Smooth muscle cell of the brain vasculature (primary cell): ENCODE results near the gene KRTAP9-8.
"Not testable (repeated sequence)": the region's sequence is repeated elsewhere in the genome, so short reads cannot be mapped to it uniquely, and the experiment has no call there.

Experiments
- DNase-seq: peaks from one replicate; pipeline ENCODE4 v3.0.0-alpha.2; 2012; ENCODE audit warnings: low read depth, low spot score

KRTAP9-8 gene, protein sequence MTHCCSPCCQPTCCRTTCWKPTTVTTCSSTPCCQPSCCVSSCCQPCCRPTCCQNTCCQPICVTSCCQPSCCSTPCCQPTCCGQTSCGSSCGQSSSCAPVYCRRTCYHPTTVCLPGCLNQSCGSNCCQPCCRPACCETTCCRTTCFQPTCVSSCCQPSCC

DNA sequence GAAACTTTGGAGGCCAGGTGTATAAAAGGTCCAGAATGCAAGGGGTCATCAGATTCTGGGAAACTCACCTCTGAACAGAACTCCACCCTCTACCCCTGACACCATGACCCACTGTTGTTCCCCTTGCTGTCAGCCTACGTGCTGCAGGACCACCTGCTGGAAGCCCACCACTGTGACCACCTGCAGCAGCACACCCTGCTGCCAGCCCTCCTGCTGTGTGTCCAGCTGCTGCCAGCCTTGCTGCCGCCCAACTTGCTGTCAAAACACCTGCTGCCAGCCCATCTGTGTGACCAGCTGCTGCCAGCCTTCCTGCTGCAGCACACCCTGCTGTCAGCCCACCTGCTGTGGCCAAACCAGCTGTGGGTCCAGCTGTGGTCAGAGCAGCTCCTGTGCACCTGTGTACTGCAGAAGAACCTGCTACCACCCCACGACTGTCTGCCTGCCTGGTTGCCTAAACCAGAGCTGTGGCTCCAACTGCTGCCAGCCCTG lies at the start of gene KRTAP9-8:
Gene KRTAP9-8 (plus strand): TSS at position 51 of the 489 bp plus-strand sequence. CDS start 53 bp downstream, at position 104.
- DNase-seq: not testable (repeated sequence)

DNA sequence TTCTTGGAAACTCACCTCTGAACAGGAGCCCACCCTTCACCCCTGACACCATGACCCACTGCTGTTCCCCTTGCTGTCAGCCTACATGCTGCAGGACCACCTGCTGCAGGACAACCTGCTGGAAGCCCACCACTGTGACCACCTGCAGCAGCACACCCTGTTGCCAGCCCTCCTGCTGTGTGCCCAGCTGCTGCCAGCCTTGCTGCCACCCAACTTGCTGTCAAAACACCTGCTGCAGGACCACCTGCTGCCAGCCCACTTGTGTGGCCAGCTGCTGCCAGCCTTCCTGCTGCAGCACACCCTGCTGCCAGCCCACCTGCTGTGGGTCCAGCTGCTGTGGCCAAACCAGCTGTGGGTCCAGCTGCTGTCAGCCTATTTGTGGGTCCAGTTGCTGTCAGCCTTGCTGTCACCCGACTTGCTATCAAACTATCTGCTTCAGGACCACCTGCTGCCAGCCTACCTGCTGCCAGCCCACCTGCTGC lies 47.9 kb upstream of the KRTAP9-8 start, which contains the start of gene KRTAP9-1:
Gene KRTAP9-1 (plus strand): TSS at position 51 of the 482 bp plus-strand sequence. CDS start 0 bp downstream, at position 51.
- DNase-seq: not testable (repeated sequence)

DNA sequence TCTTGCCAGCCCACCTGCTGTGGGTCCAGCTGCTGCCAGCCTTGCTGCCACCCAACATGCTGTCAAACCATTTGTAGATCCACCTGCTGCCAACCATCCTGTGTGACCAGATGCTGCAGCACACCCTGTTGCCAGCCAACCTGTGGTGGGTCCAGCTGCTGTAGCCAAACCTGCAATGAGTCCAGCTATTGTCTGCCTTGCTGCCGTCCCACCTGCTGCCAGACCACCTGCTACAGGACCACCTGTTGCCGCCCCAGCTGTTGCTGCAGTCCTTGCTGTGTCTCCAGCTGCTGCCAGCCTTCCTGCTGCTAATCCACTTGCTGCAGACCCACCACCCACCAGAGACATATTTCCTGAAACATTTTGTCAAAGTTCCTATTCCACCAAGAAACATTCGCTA lies 47.5 kb upstream of the KRTAP9-8 start:
- no peak for DNase-seq

DNA sequence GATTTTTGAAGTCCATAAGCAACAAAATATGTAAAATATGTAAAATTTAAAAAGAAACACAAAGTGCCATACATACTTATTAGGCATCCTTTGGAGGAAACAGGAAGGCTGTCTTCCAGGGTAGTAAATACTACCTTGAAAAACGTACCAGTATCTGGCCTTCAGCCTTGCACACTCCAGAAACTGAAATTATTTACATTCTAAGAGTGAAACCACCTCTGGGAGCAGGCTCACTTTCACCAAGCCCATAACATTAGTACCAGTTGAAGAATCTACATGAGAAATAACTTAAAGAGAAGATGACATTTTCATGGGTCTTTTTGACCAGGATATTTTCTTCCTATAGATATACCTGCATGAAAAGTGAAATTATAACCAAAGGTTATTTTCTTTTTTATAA lies 41.7 kb upstream of the KRTAP9-8 start:
- no peak for DNase-seq

DNA sequence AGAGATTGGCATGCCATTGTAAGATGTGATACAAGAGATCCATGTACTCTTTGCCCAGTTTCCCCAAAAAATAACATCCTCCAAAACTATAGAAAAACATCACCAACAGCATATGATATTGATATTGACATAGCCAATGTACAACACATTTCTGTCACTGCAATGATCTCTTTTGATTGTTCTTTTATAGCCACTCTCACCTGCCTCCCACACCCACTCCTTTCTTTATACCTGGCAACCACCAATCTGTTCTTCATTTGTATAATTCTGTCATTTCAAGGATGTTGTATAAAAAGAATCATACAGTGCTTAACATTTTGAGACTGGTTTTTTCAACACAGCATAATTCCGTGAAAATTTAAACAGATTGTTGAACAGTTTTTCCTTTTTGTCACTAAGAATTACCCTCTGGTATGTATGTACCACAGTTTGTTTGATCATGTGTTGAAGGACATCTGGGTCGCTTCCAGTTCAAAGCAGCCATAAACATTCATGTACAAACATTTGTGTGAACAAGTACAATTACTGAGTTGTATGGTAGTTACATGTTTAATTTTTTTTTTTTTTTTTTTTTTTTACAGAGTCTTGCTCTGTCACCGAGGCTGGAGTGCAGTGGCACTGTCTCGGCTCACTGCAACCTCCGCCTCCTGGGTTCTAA lies 38.2 kb upstream of the KRTAP9-8 start:
- DNase-seq: no peak

DNA sequence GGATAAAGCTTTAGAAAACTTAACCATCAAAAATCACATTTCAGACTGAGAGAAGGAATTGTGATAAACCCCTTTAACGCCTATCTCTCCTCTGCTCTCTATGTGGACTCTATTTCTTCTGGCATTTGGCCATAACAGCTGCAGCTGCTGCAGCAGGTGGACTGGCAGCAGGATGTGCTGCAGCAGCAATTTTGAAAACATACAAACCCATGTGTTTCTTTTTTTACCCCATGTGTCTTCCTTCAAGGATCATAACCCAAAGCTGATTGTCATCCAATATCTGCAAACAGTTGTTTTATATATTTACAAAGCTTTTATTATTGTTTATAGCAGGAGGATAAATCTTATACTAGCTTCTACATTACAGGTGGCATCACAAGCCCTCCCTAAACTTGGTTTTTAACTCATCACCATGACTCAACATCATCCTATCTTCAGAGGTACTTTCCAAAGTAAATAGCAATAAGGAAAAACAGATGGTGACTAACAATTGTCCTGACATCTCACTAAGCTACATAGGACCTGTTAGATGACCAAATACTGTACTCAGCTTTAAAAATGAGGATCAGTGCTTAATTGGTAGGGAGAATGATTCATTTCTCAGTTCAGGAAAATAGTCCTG lies 25.8 kb upstream of the KRTAP9-8 start:
- DNase-seq: no peak

DNA sequence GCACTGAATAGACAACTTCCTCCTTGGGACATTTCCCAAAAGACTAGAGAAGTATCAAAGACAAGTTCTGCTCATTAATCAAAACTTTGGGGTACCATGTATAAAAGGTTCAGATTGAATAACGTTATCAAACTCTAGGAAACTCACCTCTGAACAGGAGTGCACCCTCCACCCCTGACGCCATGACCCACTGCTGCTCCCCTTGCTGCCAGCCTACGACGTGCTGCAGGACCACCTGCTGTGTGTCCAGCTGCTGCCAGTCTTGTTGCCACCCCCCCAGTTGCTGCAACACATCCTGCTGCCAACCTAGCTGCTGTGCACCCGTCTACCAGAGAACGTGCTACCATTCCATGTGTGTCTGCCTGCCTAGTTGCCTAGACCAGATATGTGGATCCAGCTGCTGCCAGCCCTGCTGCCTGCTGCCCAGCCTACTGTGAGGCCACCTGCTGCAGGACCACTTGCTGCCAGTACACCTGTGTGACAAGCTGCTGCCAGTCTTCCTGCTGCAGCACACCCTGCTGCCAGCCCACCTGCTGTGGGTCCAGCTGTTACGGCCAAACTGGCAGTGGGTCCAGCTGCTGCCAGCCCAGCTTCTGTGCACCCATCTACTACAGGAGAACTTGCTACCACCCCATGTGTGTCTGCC lies 25.2 kb upstream of the KRTAP9-8 start:
- DNase-seq: no peak

GRCh38 chr17:41215681-41216080 lies 22.1 kb upstream of the KRTAP9-8 start:
- DNase-seq: no peak

GRCh38 chr17:41223821-41224220 lies 14.0 kb upstream of the KRTAP9-8 start:
- DNase-seq: no peak

DNA sequence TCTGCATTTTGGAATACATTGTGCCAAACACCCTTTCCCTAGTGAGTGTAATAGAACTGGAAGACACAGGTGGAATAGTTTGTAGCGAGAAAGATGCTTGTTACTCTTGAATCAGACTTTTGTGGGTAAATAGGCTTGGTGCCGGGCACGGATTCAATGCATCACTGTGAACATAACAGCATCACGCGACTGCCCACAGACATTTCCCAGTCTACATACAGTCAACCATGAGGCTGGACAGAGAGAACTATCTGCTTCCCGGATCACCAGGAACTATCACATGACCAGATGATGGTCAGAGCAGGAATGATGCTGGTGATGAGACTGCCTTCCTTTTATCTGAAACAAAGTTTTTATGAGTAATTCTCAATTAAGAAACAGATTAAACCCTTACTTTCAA lies 11.7 kb upstream of the KRTAP9-8 start:
- DNase-seq: no peak

DNA sequence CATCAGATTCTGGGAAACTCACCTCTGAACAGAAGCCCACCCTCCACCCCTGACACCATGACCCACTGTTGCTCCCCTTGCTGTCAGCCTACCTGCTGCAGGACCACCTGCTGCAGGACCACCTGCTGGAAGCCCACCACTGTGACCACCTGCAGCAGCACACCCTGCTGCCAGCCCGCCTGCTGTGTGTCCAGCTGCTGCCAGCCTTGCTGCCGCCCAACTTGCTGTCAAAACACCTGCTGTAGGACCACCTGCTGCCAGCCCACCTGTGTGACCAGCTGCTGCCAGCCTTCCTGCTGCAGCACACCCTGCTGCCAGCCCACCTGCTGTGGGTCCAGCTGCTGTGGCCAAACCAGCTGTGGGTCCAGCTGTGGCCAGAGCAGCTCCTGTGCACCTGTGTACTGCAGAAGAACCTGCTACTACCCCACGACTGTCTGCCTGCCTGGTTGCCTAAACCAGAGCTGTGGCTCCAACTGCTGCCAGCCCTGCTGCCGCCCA lies 11.2 kb upstream of the KRTAP9-8 start, which contains the start of gene KRTAP9-2:
Gene KRTAP9-2 (plus strand): TSS at position 51 of the 498 bp plus-strand sequence. CDS start 7 bp downstream, at position 58.
- DNase-seq: not testable (repeated sequence)

GRCh38 chr17:41230094-41230493 lies 7.7 kb upstream of the KRTAP9-8 start:
- no peak for DNase-seq

- no peak for DNase-seq
Observed at GRCh38 chr17:41231731-41232130, 6.1 kb upstream of the KRTAP9-8 start.

DNA sequence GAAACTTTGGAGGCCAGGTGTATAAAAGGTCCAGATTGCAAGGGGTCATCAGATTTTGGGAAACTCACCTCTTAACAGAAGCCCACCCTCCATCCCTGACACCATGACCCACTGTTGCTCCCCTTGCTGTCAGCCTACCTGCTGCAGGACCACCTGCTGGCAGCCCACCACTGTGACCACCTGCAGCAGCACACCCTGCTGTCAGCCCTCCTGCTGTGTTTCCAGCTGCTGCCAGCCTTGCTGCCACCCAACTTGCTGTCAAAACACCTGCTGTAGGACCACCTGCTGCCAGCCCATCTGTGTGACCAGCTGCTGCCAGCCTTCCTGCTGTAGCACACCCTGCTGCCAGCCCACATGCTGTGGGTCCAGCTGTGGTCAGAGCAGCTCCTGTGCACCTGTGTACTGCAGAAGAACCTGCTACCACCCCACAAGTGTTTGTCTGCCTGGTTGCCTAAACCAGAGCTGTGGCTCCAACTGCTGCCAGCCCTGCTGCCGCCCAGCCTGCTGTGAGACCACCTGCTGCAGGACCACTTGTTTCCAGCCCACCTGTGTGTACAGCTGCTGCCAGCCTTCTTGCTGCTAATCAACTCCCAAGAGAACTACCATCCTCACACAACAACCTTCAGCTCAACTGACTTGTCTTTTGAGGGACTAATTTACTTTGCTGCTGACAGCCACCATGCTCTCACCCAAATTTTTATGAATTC lies 5.2 kb upstream of the KRTAP9-8 start, which contains the start of gene KRTAP9-3:
Gene KRTAP9-3 (plus strand): TSS at position 51 of the 707 bp plus-strand sequence. CDS start 53 bp downstream, at position 104.
- not testable (repeated sequence) for DNase-seq

GRCh38 chr17:41237116-41237515 lies 683 bp upstream of the KRTAP9-8 start:
- not testable (repeated sequence) for DNase-seq

- not testable (repeated sequence) for DNase-seq
Observed at GRCh38 chr17:41246995-41247787, 9.4 kb downstream of the KRTAP9-8 start.

DNA sequence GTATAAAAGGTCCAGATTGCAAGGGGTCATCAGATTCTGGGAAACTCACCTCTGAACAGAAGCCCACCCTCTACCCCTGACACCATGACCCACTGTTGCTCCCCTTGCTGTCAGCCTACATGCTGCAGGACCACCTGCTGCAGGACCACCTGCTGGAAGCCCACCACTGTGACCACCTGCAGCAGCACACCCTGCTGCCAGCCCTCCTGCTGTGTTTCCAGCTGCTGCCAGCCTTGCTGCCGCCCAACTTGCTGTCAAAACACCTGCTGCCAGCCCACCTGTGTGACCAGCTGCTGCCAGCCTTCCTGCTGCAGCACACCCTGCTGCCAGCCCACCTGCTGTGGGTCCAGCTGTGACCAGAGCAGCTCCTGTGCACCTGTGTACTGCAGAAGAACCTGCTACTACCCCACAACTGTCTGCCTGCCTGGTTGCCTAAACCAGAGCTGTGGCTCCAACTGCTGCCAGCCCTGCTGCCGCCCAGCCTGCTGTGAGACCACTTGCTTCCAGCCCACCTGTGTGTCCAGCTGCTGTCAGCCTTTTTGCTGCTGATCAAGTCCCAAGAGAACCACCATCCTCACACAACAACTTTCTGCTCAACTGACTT lies 11.9 kb downstream of the KRTAP9-8 start, which contains the start of gene KRTAP9-4:
Gene KRTAP9-4 (plus strand): TSS at position 51 of the 604 bp plus-strand sequence. CDS start 34 bp downstream, at position 85.
- not testable (repeated sequence) for DNase-seq

- DNase-seq: no peak
Observed at GRCh38 chr17:41251261-41251660, 13.5 kb downstream of the KRTAP9-8 start.

GRCh38 chr17:41254861-41255260 lies 17.1 kb downstream of the KRTAP9-8 start:
- no peak for DNase-seq
